Lung (tissue), 12 donors: ENCODE results near the gene LZIC. TPM values are rescaled to one million over a fixed set of nuclear protein-coding genes. Genes with fewer than 3 reads are reported as not detected.
A peak's percentile ranks its signal among the peaks of the same experiment; 100 is the strongest.

Source experiments
- ATAC-seq: fragments of 200-7000 bp; cut with Tn5 transposase; one replicate; pipeline ENCODE4 v1.9.1; 2020; ENCODE audit warnings: moderate number of reproducible peaks; ENCODE audit not compliant: insufficient read depth, low FRiP score
- DNase-seq, 3 donors: peaks; one replicate each; pipeline ENCODE4 v3.0.0-alpha.2; 2013 to 2017
- H3K27ac ChIP-seq, 2 donors: one replicate each; pipeline ENCODE4 v1.5.1; 2013; ENCODE audit warnings: mild to moderate bottlenecking in 2 of 2, moderate library complexity in 2 of 2, control low read depth in 1 of 2, inconsistent platforms in 1 of 2, low read depth in 1 of 2, low read length in 1 of 2
- H3K27me3 ChIP-seq, 3 donors: one replicate each; pipeline ENCODE4 v1.5.1; 2013; ENCODE audit warnings: low read length in 2 of 3; ENCODE audit not compliant: control insufficient read depth in 3 of 3, insufficient read depth in 3 of 3
- H3K36me3 ChIP-seq, 4 donors: one replicate each; pipeline ENCODE4 v1.5.1; 2013; ENCODE audit warnings: low read length in 4 of 4, mild to moderate bottlenecking in 1 of 4, moderate library complexity in 1 of 4; ENCODE audit not compliant: control insufficient read depth in 4 of 4, insufficient read depth in 4 of 4
- H3K4me1 ChIP-seq, 5 donors: one replicate each; pipeline ENCODE4 v1.5.1; 2013; ENCODE audit warnings: low read length in 5 of 5, mild to moderate bottlenecking in 2 of 5, moderate library complexity in 1 of 5; ENCODE audit not compliant: control insufficient read depth in 5 of 5, insufficient read depth in 5 of 5
- H3K4me3 ChIP-seq: one replicate; pipeline ENCODE4 v1.5.1; 2013; ENCODE audit warnings: mild to moderate bottlenecking, control low read depth, moderate library complexity
- H3K9ac ChIP-seq, 2 donors: one replicate each; pipeline ENCODE4 v1.5.1; 2013; ENCODE audit warnings: low read length in 2 of 2, control low read depth in 1 of 2; ENCODE audit not compliant: insufficient read depth in 1 of 2
- H3K9me3 ChIP-seq, 4 donors: one replicate each; pipeline ENCODE4 v1.5.1; 2013; ENCODE audit warnings: low read length in 3 of 4, mild to moderate bottlenecking in 1 of 4, moderate library complexity in 1 of 4; ENCODE audit not compliant: control insufficient read depth in 4 of 4, insufficient read depth in 3 of 4
- WGBS, 2 donors: extraction: QIAGEN DNeasy Blood & Tissue Kit; methylation state at CpG; one replicate each; pipeline ENCODE4 v1.1.7; 2013; 5-methylcytosine and 5-hydroxymethylcytosine counted together
- polyA plus RNA-seq, 2 donors: library from polyadenylated mRNA; stranded (reverse); fragments of 200-250 nt; gene quantifications; one replicate each; pipeline ENCODE4 v1.2.1, GENCODE V29; 2013
- total RNA-seq, 2 donors: library from RNA; depleted of rRNA in 1 of 2; stranded (reverse); fragments of >200 nt in 1 of 2; gene quantifications; one replicate each; pipeline ENCODE4 v1.2.1, GENCODE V29; 2014 to 2021
- TF ChIP-seq, protein P1 (sequence below): IDR thresholded peaks from 2 replicates; pipeline ENCODE4 v1.5.1; 2012; ENCODE audit warnings: mild to moderate bottlenecking; ENCODE audit errors: control extremely low read depth, extremely low read depth
- donor health status: control.
- donor health status: control.
- donor health status: Bipolar disorder and iron deficiency.
- donor health status: healthy.
- donor health status: DM: yes; HTN: yes; CAD: no.

LZIC gene
- total and polyA plus RNA-seq, 4 donors, result 10.8 to 54.6 (median 20.2) TPM

- peaks cover 0 to 3% (median 0%) of the 10 kb centered on the region in 3 donors for H3K27me3 ChIP-seq
- H3K27ac ChIP-seq, result peak overlapping the region in 1 of 2 donors; percentile 37
- ATAC-seq (no peak), DNase-seq (no peak)
- WGBS, 2 donors, result 92 to 94% methylated on average over 5 of the region's 5 CpGs
- TF ChIP-seq, protein P1, sequence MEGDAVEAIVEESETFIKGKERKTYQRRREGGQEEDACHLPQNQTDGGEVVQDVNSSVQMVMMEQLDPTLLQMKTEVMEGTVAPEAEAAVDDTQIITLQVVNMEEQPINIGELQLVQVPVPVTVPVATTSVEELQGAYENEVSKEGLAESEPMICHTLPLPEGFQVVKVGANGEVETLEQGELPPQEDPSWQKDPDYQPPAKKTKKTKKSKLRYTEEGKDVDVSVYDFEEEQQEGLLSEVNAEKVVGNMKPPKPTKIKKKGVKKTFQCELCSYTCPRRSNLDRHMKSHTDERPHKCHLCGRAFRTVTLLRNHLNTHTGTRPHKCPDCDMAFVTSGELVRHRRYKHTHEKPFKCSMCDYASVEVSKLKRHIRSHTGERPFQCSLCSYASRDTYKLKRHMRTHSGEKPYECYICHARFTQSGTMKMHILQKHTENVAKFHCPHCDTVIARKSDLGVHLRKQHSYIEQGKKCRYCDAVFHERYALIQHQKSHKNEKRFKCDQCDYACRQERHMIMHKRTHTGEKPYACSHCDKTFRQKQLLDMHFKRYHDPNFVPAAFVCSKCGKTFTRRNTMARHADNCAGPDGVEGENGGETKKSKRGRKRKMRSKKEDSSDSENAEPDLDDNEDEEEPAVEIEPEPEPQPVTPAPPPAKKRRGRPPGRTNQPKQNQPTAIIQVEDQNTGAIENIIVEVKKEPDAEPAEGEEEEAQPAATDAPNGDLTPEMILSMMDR, result no peak
- H3K9ac ChIP-seq, result no peak overlapping the region
- no peaks in the 10 kb centered on the region for H3K9me3 ChIP-seq
- H3K4me1 ChIP-seq, result peaks cover 0 to 2% (median 0%) of the 10 kb centered on the region in 5 donors
- H3K4me3 ChIP-seq, result no peak overlapping the region
- H3K36me3 ChIP-seq, result no peaks in the 10 kb centered on the region
Measured at GRCh38 chr1:9989773-9990172, 46.6 kb upstream of the LZIC start.

- TF ChIP-seq, protein P1, result no peak
- Histone ChIP-seq H3K9me3 (no peaks in the 10 kb centered on the region), H3K4me1 (no peaks in the 10 kb centered on the region), H3K27ac (no peak overlapping the region), H3K36me3 (peaks cover 0 to 11% (median 8%) of the 10 kb centered on the region in 4 donors), H3K4me3 (no peak overlapping the region), H3K27me3 (no peaks in the 10 kb centered on the region), H3K9ac (no peak overlapping the region)
- 36 to 52% methylated on average over 6 of the region's 6 CpGs for WGBS, 2 donors
- DNase-seq, result peak in 1 of 3 donors; percentile 33
- no peak for ATAC-seq
Measured at GRCh38 chr1:9985001-9985400, 41.8 kb upstream of the LZIC start.

DNA sequence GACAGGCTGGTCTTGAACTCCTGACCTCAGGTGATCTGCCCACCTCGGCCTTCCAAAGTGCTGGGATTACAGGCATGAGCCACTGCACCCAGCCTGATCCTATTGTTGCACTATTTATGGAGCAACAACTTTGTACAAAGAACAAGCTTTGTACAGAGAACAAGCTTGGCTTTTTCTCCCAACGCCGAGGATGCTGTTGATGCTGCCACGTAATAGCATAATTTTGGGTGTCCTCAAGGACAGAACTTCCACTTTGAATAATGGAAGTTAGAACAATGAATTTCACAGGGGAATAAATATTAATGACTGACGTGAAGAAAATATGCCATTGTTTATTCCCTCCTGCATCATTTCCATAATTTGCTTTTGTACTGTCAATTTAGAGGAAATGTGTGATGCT is 41.1 kb upstream of the LZIC start:
- DNase-seq, result no peak
- Histone ChIP-seq H3K9ac (no peak overlapping the region), H3K9me3 (no peaks in the 10 kb centered on the region), H3K27me3 (no peaks in the 10 kb centered on the region), H3K36me3 (peaks cover 0 to 11% (median 8%) of the 10 kb centered on the region in 4 donors), H3K4me1 (no peaks in the 10 kb centered on the region), H3K4me3 (no peak overlapping the region), H3K27ac (no peak overlapping the region)
- TF ChIP-seq, protein P1, result no peak
- WGBS, 2 donors, result 75 to 89% methylated on average over 5 of the region's 5 CpGs
- no peak for ATAC-seq
